ENCODE results near the gene MAG.

The MAG gene

DNA sequence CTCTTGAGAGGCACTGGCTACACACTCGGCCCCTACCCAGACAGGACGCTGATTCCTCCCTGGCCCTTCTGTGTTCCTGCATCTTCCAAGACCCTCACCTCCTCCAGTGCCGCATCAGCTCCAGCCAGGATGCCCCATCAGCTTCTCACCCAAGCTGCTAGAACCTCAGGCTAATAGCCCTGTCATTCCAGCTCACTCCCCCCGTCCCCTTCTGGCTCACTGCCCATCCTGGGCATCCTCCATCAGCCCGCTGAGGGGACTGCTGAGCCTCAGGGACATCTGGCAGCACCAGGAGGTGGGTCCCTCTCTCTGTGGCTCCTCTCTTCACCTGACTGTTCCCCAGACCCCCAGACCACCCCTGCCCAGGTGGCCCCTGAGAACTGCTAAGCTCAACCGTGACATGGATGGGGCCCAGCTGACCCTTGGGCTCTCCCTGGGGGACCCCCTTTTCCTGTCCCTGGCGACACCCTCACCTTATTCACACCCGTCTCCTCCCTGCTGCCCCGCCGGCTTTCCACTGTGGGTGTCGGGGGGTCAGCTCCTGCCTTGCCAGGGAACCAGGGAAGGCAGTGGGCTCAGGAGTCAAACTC is 71.1 kb downstream of the MAG start:
- DNase-seq (ENCODE audit: low read depth), result no peak
